Ovary (tissue), 9 donors: Measurements from ENCODE around the gene MAG. TPM values are rescaled to one million over a fixed set of nuclear protein-coding genes. Genes with fewer than 3 reads are reported as not detected.

Source experiments
- DNase-seq, 5 donors: peaks; one replicate each; pipeline ENCODE4 v3.0.0-alpha.2; 2019 to 2020
- H3K27ac ChIP-seq, 2 donors: fragments of 200-600 bp; one replicate each; pipeline versions ENCODE4 v1.5.1 to v1.8.0; 2019 to 2022
- H3K27me3 ChIP-seq: fragments of 200-600 bp; one replicate; pipeline ENCODE4 v1.8.0; 2022
- H3K36me3 ChIP-seq: fragments of 200-600 bp; sonication (generic); one replicate; pipeline ENCODE4 v1.5.1; 2019
- H3K4me1 ChIP-seq: one replicate; pipeline ENCODE4 v1.8.1; 2013; ENCODE audit warnings: mild to moderate bottlenecking, moderate library complexity; ENCODE audit not compliant: insufficient read depth
- H3K4me3 ChIP-seq: fragments of 200-600 bp; sonication (generic); one replicate; pipeline ENCODE4 v1.5.1; 2017
- H3K9me3 ChIP-seq, 2 donors: fragments of 200-600 bp in 1 of 2; sonication (generic) in 1 of 2; one replicate each; pipeline versions ENCODE4 v1.5.1 to v1.8.1; 2013 to 2019; ENCODE audit warnings: mild to moderate bottlenecking in 1 of 2, moderate library complexity in 1 of 2
- CTCF ChIP-seq, 3 donors: fragments of 450-650 bp in 2 of 3; fragments of 200-600 bp in 1 of 3; IDR thresholded peaks; one replicate each; pipeline versions ENCODE4 v1.5.1 to v1.8.0; 2016 to 2022; ENCODE audit warnings: antibody characterized with exemption in 3 of 3, mild to moderate bottlenecking in 1 of 3
- EP300 ChIP-seq: sonication (generic); formaldehyde crosslinking; IDR thresholded peaks from one replicate; pipeline ENCODE4 v1.6.1; 2017; ENCODE audit warnings: antibody characterized with exemption
- POLR2A ChIP-seq: fragments of 450-650 bp; IDR thresholded peaks from one replicate; pipeline ENCODE4 v1.6.1; 2017; ENCODE audit warnings: antibody characterized with exemption, mild to moderate bottlenecking, moderate library complexity
- WGBS, 3 donors: extraction: QIAGEN DNeasy Blood & Tissue Kit in 1 of 3; methylation state at CpG; one replicate each; pipeline versions ENCODE4 v1.1.5 to v1.1.7; 2013 to 2017; 5-methylcytosine and 5-hydroxymethylcytosine counted together
- intact Hi-C, 4 donors: fragments of 100-400 bp; cut with DNase I; formaldehyde crosslinking; loops; one replicate each; pipeline versions ENCODE4 v1.11.0 to v1.15.1; 2022 to 2023
- polyA plus RNA-seq, 2 donors: library from polyadenylated mRNA; stranded (reverse); fragments of 200-250 nt in 1 of 2; fragments of 350-450 nt in 1 of 2; fragmentation: Illumina TruSeq in 1 of 2; extraction: RNeasy Lipid Tissue Mini Kit (QIAGEN cat#74804) in 1 of 2; gene quantifications; one replicate each; pipeline ENCODE4 v1.2.3, GENCODE V29; 2013 to 2014
- total RNA-seq, 7 donors: library from RNA; depleted of rRNA in 2 of 7; stranded (reverse); fragments of >200 nt in 2 of 7; fragmentation: NEBNext Ultra II Directional in 3 of 7; extraction: Animal tissue kit (Norgen Biotek cat#: 25700) in 3 of 7; gene quantifications; one replicate each; pipeline versions ENCODE4 v1.1.0 to v1.2.4, GENCODE V29; 2016 to 2023
- donor health status: DM: no; HTN: no; CAD: no; lungs with moderate emphysema.
- donor health status: DM: no; HTN: no; CAD: no.
- donor health status: Bipolar disorder and iron deficiency.
- donor health status: DM: yes; HTN: yes; CAD: no.
- donor health status: DM: no; HTN: no; CAD: no.
- donor health status: DM: yes; HTN: yes; CAD: no.

MAG gene
- total and polyA plus RNA-seq, 9 donors: 1.1 to 146 (median 94.2) TPM

GRCh38 chr19:35320065-35320713, 28.2 kb downstream of the MAG start:
- Histone ChIP-seq H3K4me3 (no peak overlapping the region), H3K4me1 (peaks cover 11% of the 10 kb centered on the region), H3K9me3 (no peaks in the 10 kb centered on the region), H3K27ac (no peak overlapping the region), H3K27me3 (no peaks in the 10 kb centered on the region), H3K36me3 (no peaks in the 10 kb centered on the region)
- TF ChIP-seq POLR2A: no peak
- DNase-seq: no peak
- intact Hi-C loops: no loop called here
- WGBS, 3 donors: 81 to 82% (median 82%) methylated on average over 12 of the region's 12 CpGs

GRCh38 chr19:35321291-35321690, 29.3 kb downstream of the MAG start:
- H3K36me3 ChIP-seq: no peaks in the 10 kb centered on the region
- H3K27me3 ChIP-seq: no peaks in the 10 kb centered on the region
- DNase-seq: no peak
- WGBS, 3 donors: 94 to 95% (median 95%) methylated on average over 2 of the region's 2 CpGs
- intact Hi-C loops: no loop called here
- no peaks in the 10 kb centered on the region for H3K9me3 ChIP-seq
- no peak overlapping the region for H3K27ac ChIP-seq
- H3K4me1 ChIP-seq: peaks cover 11% of the 10 kb centered on the region
- TF ChIP-seq CTCF (IDR thresholded peaks at IDR 0.05): no peak
- TF ChIP-seq EP300: no peak
- TF ChIP-seq POLR2A: no peak
- no peak overlapping the region for H3K4me3 ChIP-seq

GRCh38 chr19:35322014-35322413, 30.1 kb downstream of the MAG start:
- TF ChIP-seq EP300: no peak
- no peak for TF ChIP-seq POLR2A
- no peaks in the 10 kb centered on the region for H3K36me3 ChIP-seq
- WGBS, 3 donors: 95 to 96% (median 95%) methylated on average over 9 of the region's 9 CpGs
- DNase-seq: no peak
- intact Hi-C loops: no loop called here
- H3K27ac ChIP-seq: no peak overlapping the region
- H3K4me1 ChIP-seq: peaks cover 11% of the 10 kb centered on the region
- H3K27me3 ChIP-seq: no peaks in the 10 kb centered on the region
- no peaks in the 10 kb centered on the region for H3K9me3 ChIP-seq
- H3K4me3 ChIP-seq: no peak overlapping the region

GRCh38 chr19:35327642-35328041, 35.7 kb downstream of the MAG start:
- H3K4me3 ChIP-seq: no peak overlapping the region
- no peaks in the 10 kb centered on the region for H3K36me3 ChIP-seq
- H3K27ac ChIP-seq: no peak overlapping the region
- H3K9me3 ChIP-seq: no peaks in the 10 kb centered on the region
- 83 to 87% (median 84%) methylated on average over 4 of the region's 4 CpGs for WGBS, 3 donors
- no peaks in the 10 kb centered on the region for H3K4me1 ChIP-seq
- intact Hi-C loops: no loop called here
- H3K27me3 ChIP-seq: no peaks in the 10 kb centered on the region
- DNase-seq: no peak
- no peak for TF ChIP-seq POLR2A
- TF ChIP-seq CTCF (IDR thresholded peaks at IDR 0.05): no peak
- no peak for TF ChIP-seq EP300

- TF ChIP-seq POLR2A (no peak), CTCF (IDR thresholded peaks at IDR 0.05) (no peak), EP300 (no peak)
- Histone ChIP-seq H3K4me3 (no peak within 1 kb of the TSS), H3K36me3 (no peaks in the 10 kb centered on the region), H3K9me3 (no peaks in the 10 kb centered on the region), H3K4me1 (no peaks in the 10 kb centered on the region), H3K27ac (no peak within 1 kb of the TSS), H3K27me3 (no peaks in the 10 kb centered on the region)
- 84 to 89% (median 86%) methylated on average over 12 of the region's 12 CpGs for WGBS, 3 donors
- intact Hi-C loops: no loop called here
- DNase-seq: no peak
Measured at GRCh38 chr19:35328851-35329285, 36.9 kb downstream of the MAG start, which contains the start of gene CD22. CD22 (plus strand) TSS chr19:35329187; CDS start chr19:35332041, 2,854 bp downstream.
